Measurements from ENCODE around the gene TMC1. TPM values are rescaled to one million over a fixed set of nuclear protein-coding genes. Genes with fewer than 3 reads are reported as not detected.
A peak's percentile ranks its signal among the peaks of the same experiment; 100 is the strongest.

TMC1 gene
- total RNA-seq, 4 donors from 2014 or later, result 0.30 to 2.3 (median 0.44) TPM; not detected in 1

GRCh38 chr9:72576087-72576486, 54.7 kb downstream of the TMC1 start:
- TF ChIP-seq EP300 (IDR thresholded peaks at IDR 0.05), result no peak
- TF ChIP-seq POLR2A (IDR thresholded peaks at IDR 0.05), result no peak
- no peak for TF ChIP-seq CTCF (IDR thresholded peaks at IDR 0.05)
- Histone ChIP-seq H3K4me1 (peaks cover 0 to 54% (median 16%) of the 10 kb centered on the region in 4 donors), H3K9me3 (no peaks in the 10 kb centered on the region), H3K27me3 (no peaks in the 10 kb centered on the region), H3K27ac (peak overlapping the region in 3 of 4 donors; percentile 29 to 91 (median 87)), H3K4me3 (no peak overlapping the region), H3K36me3 (no peaks in the 10 kb centered on the region)
- 80 to 83% methylated on average over 2 of the region's 2 CpGs for WGBS, 2 donors
- DNase-seq (ENCODE audit: low spot score in 2 of 2), result no peak

GRCh38 chr9:72577212-72577753, 55.9 kb downstream of the TMC1 start:
- DNase-seq (ENCODE audit: low spot score in 2 of 2), result peak in 1 of 2 donors; percentile 43
- peak overlapping the region in 1 of 4 donors; percentile 24 for H3K4me3 ChIP-seq
- H3K27me3 ChIP-seq, result no peaks in the 10 kb centered on the region
- no peaks in the 10 kb centered on the region for H3K9me3 ChIP-seq
- peak overlapping the region; percentile 76 to 91 (median 82) for H3K27ac ChIP-seq
- 7 to 13% methylated on average over 4 of the region's 4 CpGs for WGBS, 2 donors
- TF ChIP-seq EP300 (IDR thresholded peaks at IDR 0.05) (peak in 1 of 2 donors; percentile 77), CTCF (IDR thresholded peaks at IDR 0.05) (no peak), POLR2A (IDR thresholded peaks at IDR 0.05) (no peak)
- no peaks in the 10 kb centered on the region for H3K36me3 ChIP-seq
- peaks cover 0 to 65% (median 18%) of the 10 kb centered on the region in 4 donors for H3K4me1 ChIP-seq

DNA sequence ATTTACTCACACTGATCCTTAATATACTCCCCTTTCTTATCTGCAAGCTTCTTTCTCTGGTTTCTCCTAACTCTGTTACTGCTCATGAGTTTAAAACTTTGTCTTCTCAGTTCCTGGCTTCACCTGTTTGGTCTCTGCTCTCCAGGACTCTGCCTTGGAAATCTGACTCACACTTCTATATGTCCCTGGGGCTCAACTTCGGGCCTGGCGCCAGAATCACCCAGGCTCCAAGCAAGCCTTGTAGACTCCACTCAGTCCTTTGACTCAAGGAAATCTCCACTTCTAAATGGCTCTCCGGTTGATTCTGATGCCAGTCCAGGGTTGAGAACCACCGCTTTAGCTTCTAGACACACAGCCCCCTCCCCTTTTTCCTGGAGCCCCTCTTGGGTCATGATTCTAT, 57.8 kb downstream of the TMC1 start:
- H3K9me3 ChIP-seq, result no peaks in the 10 kb centered on the region
- peak overlapping the region; percentile 76 to 91 (median 82) for H3K27ac ChIP-seq
- peaks cover 0 to 77% (median 23%) of the 10 kb centered on the region in 4 donors for H3K4me1 ChIP-seq
- 55 to 65% methylated on average over 4 of the region's 4 CpGs for WGBS, 2 donors
- DNase-seq (ENCODE audit: low spot score in 2 of 2), result no peak
- TF ChIP-seq POLR2A (IDR thresholded peaks at IDR 0.05) (no peak), CTCF (IDR thresholded peaks at IDR 0.05) (no peak), EP300 (IDR thresholded peaks at IDR 0.05) (no peak)
- no peaks in the 10 kb centered on the region for H3K27me3 ChIP-seq
- no peaks in the 10 kb centered on the region for H3K36me3 ChIP-seq
- no peak overlapping the region for H3K4me3 ChIP-seq

DNA sequence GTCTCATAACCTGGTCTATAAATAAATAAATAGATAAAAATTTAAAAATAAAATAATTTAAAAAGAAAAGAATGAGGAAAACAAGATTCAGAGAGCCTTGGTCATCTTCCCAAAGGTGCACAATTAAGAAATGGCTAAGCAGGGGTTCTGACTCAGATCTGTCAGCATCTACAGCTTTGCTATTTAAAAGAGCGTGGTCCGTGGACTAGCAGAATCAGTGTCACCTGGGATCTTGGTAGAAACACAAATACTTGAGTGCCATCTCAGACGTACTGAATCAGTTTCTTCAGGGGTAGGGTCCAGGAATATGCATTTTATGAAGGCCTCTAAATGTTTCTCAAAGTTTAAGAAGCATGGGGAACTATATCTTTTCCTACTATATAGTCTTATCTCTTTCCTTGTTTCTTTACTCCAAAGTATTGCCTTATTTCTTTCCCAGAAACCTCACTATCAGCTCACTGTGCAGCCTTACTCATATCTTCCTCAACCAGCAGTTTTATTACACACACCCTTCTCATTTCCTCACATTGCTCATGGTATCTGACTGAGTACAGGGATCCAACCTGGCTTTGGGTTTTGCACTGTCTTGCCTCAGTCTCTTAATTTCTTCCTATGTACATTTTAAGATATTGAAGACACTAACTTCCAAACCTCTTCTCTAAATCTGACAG, 58.6 kb downstream of the TMC1 start:
- Histone ChIP-seq H3K4me1 (peaks cover 0 to 77% (median 23%) of the 10 kb centered on the region in 4 donors), H3K4me3 (no peak overlapping the region), H3K9me3 (no peaks in the 10 kb centered on the region), H3K36me3 (no peaks in the 10 kb centered on the region), H3K27me3 (no peaks in the 10 kb centered on the region), H3K27ac (peak overlapping the region in 2 of 4 donors; percentile 87 to 91)
- no peak for TF ChIP-seq POLR2A (IDR thresholded peaks at IDR 0.05)
- peak in 1 of 2 donors; percentile 13 for TF ChIP-seq EP300 (IDR thresholded peaks at IDR 0.05)
- 94 to 97% methylated on average over 3 of the region's 3 CpGs for WGBS, 2 donors
- DNase-seq (ENCODE audit: low spot score in 2 of 2), result no peak

DNA sequence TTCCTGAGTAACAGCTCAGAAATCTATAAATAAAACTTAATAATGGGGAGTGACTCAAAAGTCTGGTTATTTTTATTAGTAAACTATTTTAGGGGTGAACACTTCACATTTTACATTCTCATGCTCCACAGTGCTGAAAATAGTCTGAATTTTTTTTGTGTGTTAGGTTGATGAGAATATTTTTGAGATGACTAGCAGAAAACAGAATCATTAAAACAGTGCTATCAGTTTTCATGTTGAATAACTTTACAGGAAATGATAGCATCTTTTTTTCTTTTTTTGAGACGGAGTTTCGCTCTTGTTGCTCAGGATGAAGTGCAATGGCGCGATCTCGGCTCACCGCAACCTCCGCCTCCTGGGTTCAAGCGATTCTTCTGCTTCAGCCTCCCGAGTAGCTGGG, 60.3 kb downstream of the TMC1 start:
- Histone ChIP-seq H3K4me3 (no peak overlapping the region), H3K27me3 (no peaks in the 10 kb centered on the region), H3K9me3 (no peaks in the 10 kb centered on the region), H3K4me1 (peaks cover 0 to 72% (median 27%) of the 10 kb centered on the region in 4 donors), H3K27ac (peak overlapping the region in 2 of 4 donors; percentile 87 to 91), H3K36me3 (no peaks in the 10 kb centered on the region)
- no peak for DNase-seq (ENCODE audit: low spot score in 2 of 2)
- no peak for TF ChIP-seq CTCF (IDR thresholded peaks at IDR 0.05)
- no peak for TF ChIP-seq EP300 (IDR thresholded peaks at IDR 0.05)
- no peak for TF ChIP-seq POLR2A (IDR thresholded peaks at IDR 0.05)
- 73 to 82% methylated on average over 9 of the region's 9 CpGs for WGBS, 2 donors

Data from tibial nerve (tissue), 4 donors.